ENCODE results near the gene CUL4A.

GRCh38 chr13:113162783-113163685, 46.4 kb upstream of the CUL4A start:
- TF ChIP-seq, protein P1, sequence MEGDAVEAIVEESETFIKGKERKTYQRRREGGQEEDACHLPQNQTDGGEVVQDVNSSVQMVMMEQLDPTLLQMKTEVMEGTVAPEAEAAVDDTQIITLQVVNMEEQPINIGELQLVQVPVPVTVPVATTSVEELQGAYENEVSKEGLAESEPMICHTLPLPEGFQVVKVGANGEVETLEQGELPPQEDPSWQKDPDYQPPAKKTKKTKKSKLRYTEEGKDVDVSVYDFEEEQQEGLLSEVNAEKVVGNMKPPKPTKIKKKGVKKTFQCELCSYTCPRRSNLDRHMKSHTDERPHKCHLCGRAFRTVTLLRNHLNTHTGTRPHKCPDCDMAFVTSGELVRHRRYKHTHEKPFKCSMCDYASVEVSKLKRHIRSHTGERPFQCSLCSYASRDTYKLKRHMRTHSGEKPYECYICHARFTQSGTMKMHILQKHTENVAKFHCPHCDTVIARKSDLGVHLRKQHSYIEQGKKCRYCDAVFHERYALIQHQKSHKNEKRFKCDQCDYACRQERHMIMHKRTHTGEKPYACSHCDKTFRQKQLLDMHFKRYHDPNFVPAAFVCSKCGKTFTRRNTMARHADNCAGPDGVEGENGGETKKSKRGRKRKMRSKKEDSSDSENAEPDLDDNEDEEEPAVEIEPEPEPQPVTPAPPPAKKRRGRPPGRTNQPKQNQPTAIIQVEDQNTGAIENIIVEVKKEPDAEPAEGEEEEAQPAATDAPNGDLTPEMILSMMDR (conservative IDR thresholded peaks at IDR 0.05; ENCODE audit: low read length), result no peak
- TF ChIP-seq EZH2phosphoT487 (IDR thresholded peaks at IDR 0.05; ENCODE audit: borderline replicate concordance), result no peak
